GM15510 (cell line): Measurements from ENCODE around the gene PACSIN1.

ENCODE experiments used
- POLR2A ChIP-seq: IDR thresholded peaks from 3 replicates; pipeline ENCODE4 v1.6.1; 2011; ENCODE audit warnings: borderline replicate concordance; ENCODE audit not compliant: insufficient read length; ENCODE audit errors: extremely low read depth

PACSIN1 gene

DNA sequence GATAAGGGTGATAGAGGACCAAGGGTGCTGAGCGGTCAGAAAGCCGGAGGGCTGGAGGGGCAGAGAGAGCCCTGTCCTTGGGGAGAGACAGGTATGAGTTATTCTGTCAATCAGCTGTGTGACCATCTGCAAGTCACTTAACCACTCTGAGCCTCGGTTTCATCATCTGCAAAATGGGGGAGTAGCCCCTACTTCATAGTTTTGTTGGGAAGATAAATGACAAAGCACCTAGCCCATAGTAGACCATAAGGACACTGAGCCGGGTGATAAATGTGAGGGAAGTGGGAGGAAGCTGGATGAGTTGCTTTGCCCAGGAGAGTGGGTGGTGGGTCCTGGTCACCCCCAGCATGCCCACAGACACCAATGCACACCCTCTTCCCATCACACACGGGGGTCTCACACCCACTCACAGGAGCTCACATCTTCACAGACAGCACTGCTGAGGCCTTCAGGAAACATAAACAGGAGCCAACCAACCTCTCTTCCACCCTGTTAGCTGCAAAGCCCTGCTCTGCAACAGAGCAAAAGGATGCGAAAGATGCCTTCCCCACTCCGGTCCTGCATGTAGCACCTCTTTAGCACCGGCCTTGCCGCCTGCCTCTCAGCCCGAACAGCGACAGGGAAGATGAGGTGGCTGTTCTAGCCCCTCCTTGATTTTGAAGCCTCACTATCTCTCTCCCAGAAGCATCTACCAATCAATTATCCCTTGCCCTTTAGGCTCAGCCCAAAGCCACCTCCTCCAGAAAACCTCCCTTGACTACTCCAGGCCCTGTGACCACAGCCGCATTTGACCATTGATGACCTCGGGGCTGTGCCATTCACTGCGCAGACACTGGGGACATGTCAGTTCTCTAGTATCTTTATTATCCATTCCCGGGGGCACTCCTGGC, 71.3 kb downstream of the PACSIN1 start:
- TF ChIP-seq POLR2A = no peak

DNA sequence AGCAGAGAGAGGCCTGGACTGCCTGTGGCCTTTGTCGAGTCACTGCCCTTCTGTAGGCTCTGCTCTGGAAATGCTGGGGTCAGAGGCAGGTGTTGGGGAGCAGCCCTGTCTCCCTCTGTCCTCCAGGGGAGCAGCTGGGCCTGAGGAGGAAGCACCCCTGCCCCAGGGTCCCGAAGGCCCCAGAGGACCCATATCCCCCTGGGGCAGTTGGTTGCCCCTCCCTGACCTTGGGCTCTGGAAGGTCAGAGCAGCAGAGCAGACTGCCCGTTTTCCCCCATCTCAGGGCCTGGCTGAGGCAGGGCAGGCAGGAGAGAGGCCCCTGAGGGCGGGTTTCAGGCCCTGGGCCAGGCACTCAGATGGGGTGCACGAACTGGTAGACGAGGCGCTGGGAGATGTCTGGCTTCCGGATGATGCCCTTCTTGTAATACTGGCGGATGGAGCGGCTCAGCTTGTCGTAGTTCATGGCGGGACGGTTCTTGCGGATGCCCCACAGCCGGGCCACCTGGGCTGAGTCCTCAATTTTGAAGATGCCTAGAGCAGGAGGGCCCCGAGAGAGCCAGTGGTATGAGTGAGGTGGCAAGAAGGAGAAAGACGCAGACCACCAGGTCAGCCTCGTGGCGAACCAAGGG, 72.2 kb downstream of the PACSIN1 start:
- no peak for TF ChIP-seq POLR2A

DNA sequence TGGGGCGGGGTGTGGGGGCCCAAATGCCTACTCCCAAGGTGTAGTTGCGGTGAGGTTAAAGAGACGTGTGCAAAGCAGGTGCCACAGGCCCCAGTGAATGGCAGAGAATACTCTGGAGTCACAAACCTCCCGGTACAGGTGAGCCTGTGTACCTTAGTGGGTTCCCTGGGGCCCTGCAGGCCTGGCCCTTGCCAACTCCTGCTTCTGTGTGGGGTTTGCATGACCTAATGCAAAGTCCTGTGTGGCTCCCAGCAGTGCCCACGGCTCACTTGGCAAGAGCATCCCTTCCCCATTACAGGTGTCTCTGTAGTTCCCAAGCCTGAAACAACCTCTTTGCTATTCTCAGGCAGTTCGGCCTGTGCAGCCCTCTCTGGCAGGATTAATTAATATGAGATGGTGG, 72.7 kb downstream of the PACSIN1 start:
- TF ChIP-seq POLR2A = no peak

DNA sequence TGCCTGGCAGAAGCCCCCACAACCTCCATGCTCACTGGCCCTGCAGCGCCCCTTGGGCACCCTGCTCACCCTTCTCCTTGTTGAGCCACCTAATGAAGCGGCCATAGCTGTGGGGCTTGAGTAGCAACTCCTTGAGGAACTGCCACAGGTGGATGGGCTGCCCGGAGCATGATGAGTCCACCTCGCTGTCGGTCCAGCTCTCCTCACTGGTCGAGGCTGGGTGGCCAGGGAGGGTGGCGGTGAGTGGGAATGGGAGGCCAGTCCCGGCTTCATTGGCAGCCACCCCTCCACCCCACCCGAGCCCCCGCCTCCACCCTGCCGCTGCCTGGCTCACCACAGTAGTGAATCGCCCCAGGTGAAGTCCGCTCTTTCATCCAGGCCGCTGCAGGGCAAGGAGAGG, 73.3 kb downstream of the PACSIN1 start:
- TF ChIP-seq POLR2A = no peak

DNA sequence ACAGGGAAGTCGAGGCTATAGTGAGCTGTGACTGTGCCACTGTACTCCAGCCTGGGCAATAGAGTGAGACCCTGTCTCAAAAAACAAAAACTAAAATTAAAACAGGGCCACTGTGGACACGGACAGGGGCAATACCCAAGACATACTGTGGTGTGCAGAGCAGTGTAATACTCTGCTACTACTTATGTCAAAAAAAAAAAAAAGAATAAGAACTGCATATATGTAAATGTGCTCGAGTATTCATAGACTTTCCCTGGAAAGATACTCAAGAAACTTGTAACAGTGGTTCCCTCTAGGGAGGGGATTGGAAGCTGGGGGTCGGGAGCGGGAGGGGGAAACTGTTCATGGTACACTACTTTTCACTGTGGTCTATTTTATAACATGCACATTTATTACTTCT, 74.3 kb downstream of the PACSIN1 start:
- TF ChIP-seq POLR2A = no peak

DNA sequence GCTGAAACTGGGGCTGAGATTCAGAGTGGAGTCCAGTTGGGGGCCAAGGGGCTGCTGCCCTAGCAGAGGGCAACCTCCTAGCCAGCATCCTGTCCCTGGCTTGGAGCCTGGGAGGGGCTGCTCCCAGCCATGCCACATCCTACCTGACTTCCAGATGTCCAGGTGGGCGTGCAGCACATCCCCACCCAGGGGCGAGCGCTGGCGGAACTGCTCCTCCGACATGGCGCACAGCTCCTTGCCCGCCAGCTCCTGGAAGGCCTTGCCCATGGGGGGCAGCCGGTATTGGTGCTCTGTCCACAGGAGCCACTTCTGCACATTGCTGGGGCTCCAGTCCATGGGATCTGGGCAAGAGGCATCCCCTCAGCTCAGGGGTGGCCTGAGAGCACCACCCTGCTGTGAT, 75.0 kb downstream of the PACSIN1 start:
- no peak for TF ChIP-seq POLR2A

DNA sequence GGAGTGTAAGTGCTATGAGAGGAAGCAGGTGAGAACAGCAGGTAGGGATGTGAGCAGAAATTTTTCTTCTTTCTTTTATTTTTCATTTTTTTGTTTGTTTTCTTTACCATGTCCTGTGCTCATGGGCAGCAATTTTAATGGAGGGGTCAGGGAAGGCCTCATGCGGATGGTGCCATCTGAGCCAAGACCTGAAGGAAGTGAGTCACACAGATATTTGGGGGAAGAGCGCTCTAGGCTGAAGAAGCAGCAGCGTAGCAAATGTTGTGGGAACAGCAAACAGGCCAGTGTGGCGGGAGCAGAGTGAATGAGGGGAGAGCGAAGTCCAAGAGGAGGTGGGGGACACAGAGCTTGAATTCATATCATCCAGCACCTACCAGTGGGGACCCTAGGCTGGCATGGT, 77.5 kb downstream of the PACSIN1 start:
- TF ChIP-seq POLR2A = no peak

DNA sequence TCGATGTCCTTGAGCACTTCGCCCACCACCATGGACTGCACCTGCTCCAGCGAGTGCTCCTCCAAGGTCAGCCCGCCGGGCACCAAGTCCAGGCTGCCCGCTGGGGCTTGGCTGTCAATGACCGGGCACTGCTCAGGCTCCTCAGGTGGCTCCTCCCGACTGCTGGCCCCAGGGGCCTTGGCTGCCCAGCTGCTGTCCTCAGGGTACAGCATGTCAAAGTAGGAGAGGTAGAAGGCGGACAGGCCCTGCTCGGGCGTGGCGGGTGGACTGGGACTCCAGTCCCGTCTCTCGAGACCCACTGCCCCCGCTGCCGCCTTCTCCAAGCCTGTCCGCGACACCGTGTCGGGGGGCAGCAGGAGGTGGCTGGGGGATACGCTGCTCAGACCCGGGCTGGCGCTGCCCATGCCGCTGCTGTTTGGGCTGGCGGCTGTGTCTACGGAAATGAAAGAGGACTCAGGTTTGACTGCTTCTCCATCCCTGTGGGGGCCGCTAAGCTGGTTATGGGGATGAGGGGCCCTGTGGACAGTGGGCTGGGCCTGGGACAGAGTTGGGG, 78.3 kb downstream of the PACSIN1 start:
- TF ChIP-seq POLR2A = no peak

DNA sequence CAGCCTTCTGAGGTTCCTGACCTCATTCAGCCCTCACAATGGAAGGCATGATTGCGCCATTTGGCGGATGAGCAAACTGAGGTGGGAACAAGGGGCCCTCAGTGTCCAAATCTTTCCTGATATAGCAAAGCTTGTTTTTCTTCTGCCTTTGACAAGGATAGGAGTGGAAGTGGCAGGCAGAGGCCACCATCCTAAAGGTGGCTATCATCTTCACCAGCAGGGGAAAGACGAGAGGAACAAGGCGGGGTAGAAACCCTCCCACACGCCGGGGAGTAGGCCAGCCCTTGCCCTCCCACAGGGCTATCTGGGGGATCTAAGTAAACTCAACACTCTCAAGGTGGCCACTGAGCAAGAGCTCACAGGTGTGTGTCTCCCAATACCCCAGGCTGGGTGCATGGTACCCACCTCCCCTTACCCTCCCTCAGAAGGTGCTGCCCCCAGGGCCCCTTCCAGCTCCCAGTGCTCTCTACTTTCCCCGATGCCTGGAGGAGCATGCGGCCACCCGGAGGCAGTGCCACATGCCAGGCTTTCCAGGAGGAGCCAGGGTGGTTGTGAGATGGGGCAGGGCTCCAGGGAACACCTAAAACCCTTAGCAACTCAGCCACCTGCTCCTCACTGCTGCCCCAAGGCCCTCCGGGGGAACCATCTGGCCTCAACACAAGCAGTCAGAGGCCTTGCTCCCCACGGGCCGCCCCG, 79.0 kb downstream of the PACSIN1 start:
- no peak for TF ChIP-seq POLR2A

DNA sequence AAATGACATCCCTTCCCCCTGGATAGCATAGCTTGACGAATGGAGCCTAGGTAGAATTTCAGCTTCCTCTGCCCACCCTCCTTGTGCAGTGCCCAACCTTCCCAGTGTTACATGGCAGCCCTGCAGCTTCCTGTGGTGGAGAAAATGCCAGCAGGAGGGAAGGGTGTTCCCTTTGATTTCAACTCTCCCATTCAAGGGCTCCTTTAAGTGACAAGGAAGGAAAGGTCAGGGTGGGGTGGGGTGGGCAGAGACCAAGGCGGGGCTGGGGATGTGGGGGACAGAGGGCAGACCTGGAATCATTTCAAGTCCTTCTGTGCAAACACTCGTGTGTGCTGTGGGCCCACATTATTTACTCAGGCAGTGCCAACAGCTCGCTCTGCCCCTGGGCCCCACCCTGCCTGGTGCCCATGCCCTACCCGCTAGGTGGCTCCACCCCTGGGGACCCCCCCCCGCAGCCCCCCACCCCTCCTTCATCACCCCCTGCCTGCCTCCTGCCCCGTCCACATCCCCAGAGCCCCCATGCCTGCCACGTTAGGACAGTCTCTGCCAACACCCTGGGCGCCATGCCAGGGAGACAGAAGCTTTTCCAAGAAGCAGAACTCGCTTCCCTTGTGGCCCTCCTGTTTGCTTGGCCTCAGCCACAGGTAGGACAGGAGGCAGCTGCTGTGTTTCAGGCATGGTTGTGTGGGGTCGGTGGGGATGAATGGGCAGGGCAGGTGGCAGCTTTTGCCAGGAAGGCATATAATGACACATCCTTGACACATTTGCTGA, 80.9 kb downstream of the PACSIN1 start:
- TF ChIP-seq POLR2A = no peak

DNA sequence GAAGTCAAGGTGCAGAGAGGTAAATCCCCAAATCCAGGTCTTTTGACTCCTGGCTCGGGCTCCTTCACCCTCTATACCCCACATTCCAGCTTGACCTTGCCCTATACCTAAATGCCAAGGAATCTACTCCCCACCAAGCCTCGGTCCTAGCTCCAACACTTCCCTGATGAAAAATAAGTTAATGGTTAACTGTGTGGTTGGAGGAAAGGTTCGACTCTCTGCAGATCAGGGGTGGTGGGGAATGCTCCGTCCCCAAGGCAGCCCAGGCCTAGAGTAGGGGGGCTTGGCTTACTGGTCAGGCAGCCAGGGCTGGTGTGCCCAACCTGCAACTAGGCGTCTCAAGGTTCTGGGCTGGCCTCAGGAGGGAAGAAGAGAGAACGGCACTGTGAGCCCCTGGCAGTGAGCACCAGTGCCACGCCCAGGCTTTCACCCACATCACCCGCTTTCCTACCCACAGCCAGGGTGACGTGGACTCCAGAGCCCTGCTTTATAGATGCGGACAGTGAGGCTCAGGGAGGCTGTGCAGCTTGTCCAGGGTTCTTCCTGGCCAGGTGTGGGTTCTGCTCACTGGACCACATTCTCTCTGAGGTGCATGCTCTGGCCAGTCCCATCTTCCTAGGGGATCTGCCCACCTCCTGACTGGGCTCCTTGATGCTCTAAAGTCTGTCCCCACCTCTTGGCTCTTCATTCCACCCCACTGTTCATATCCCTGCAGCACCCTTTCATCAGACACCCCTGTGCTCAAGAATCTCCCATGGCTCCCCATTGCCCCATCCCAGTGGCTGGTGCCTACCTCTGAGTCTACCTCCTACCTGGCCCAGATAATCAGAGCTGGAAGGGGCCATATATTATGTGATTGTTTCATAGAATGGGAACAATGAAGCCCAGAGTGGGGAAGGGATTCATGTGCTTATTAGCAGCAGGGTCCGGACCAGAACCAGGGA, 82.1 kb downstream of the PACSIN1 start:
- no peak for TF ChIP-seq POLR2A

DNA sequence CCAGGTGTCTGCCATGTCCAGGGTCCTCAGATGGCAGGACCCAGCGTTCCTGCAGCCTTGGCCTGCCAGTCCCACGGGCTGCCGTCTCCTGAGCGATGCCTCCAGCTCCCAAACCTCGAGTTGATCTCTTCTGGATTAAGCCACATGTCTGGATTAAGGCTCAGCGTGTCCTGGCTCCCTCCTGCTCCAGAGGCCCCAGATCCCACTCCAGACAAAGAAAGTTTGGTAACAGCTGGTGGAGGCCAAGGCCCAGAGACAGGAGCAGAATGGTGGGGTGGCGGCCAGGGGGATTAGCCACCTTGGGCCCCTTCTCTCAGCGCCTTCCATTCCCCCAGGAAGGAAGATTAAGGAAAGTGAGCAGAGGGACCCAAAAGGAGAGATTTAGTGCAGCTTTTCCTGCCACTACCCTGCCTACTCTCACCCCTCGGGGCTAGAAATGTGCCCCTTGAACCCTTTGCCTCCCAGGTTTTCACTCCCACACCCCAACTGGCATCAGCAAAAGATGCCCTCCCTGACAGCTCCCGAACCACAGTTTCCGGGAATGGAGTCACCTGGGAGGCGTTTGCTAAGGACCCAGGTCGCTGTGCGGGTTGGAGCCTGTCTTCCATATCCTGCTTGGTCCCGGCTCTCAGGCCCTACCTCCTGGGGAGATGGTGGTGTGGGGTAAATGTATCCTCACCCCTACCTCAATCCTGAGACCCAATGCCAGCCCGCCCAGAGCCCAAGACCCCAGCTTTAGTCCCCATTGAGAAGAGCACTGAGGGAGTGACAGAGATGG, 83.3 kb downstream of the PACSIN1 start:
- TF ChIP-seq POLR2A = no peak

DNA sequence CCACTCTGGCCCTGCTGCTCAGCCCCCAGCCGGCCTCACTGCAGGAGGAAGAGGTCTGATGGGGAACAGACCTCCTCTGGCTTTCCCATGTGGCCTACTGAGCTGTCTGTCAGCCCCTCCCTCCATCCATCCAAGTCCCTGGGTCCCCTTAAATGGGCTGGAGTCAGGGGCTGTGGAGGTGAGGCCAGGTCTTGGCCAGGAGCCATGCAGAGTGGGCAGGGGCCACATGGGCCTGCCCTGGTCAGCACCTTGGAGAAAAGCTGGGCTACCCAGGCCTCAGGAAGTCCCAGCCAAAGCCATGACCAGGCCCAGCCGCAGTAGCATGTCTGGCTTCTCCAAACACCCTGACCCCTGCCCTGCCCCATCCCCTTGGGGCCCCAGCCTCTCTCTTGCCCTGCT, 83.9 kb downstream of the PACSIN1 start:
- TF ChIP-seq POLR2A = no peak

DNA sequence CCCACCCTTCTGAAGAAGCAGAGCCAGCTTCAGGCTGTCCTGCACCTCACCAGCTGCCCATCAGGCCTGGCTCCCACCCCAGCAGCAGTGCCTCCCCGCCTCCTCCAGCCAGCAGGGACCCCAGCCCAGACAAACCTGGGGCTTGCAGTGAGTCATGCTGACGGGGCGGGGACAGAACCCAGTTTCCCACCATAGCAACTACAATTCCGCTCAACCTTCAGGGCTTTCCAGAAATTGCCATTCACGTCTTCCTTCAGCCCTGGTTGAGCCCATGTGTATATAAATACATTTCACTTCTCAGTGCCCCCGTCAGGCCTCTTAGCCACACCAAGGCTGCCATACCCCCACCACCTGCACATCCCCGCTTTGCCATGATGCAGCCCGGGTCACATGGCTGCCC, 85.8 kb downstream of the PACSIN1 start:
- no peak for TF ChIP-seq POLR2A

DNA sequence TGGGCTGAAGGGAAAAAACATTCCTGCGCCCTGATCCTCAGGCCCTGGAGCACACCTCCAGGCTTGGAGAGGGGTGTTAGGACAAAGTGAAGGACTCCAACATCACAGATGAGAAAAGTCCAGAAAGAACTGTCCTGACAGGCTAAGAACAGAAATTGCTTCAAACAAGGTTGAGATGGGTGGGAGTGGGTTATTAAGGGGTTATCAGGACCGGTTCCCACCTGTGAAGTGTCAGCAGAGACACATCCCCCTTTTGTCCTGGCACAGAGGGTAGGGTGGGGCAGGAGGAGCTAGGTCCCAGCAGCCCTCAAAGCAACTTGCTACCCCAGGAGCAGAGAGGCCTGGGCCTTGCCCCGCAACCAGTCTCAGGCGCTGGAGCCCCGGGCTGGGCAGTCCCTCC, 86.7 kb downstream of the PACSIN1 start:
- no peak for TF ChIP-seq POLR2A
